HG03432 (cell line): Measurements from ENCODE around the gene ZNF322.

Source experiments
- ATAC-seq: cut with Tn5 transposase; IDR thresholded peaks from one replicate; pipeline ENCODE4 v1.9.1; 2021; ENCODE audit warnings: mild to moderate bottlenecking, moderate library complexity; ENCODE audit not compliant: unreplicated experiment

ZNF322 gene

GRCh38 chr6:26613689-26614683, 45.6 kb downstream of the ZNF322 start:
- no peak for ATAC-seq

- ATAC-seq = no peak
Measured at GRCh38 chr6:26613201-26613600, 46.3 kb downstream of the ZNF322 start.

GRCh38 chr6:26611599-26611998, 47.9 kb downstream of the ZNF322 start:
- ATAC-seq = no peak

- no peak for ATAC-seq
Measured at GRCh38 chr6:26609463-26609862, 50.1 kb downstream of the ZNF322 start.

- ATAC-seq = peak; percentile 53
Measured at GRCh38 chr6:26607434-26608230, 51.9 kb downstream of the ZNF322 start.

- ATAC-seq = no peak
Measured at GRCh38 chr6:26604797-26605196, 54.7 kb downstream of the ZNF322 start.

- no peak for ATAC-seq
Measured at GRCh38 chr6:26604026-26604425, 55.5 kb downstream of the ZNF322 start.

GRCh38 chr6:26602262-26602661, 57.3 kb downstream of the ZNF322 start:
- ATAC-seq = no peak

- ATAC-seq = no peak
Measured at GRCh38 chr6:26600759-26601158, 58.8 kb downstream of the ZNF322 start.

- ATAC-seq = no peak
Measured at GRCh38 chr6:26599591-26599990, 60.0 kb downstream of the ZNF322 start.

GRCh38 chr6:26599134-26599533, 60.4 kb downstream of the ZNF322 start:
- no peak for ATAC-seq

- ATAC-seq = no peak
Measured at GRCh38 chr6:26598267-26598666, 61.3 kb downstream of the ZNF322 start.

GRCh38 chr6:26597821-26598220, 61.7 kb downstream of the ZNF322 start:
- ATAC-seq = no peak

GRCh38 chr6:26597389-26597766, 62.2 kb downstream of the ZNF322 start:
- ATAC-seq = no peak

- ATAC-seq = peak; percentile 77
Measured at GRCh38 chr6:26596579-26597388, 62.8 kb downstream of the ZNF322 start, which contains the start of gene ABT1. ABT1 (plus strand) TSS chr6:26596953; CDS start chr6:26596983, 30 bp downstream.

- ATAC-seq = peak; percentile 64
Measured at GRCh38 chr6:26595669-26596269, 63.8 kb downstream of the ZNF322 start.

GRCh38 chr6:26594730-26595632, 64.6 kb downstream of the ZNF322 start:
- ATAC-seq = no peak

GRCh38 chr6:26594131-26594498, 65.4 kb downstream of the ZNF322 start:
- ATAC-seq = no peak
